HepG2 (cell line): ENCODE measurements around the gene STK36. TPM values are rescaled to one million over a fixed set of nuclear protein-coding genes. Genes with fewer than 3 reads are reported as not detected.

Source experiments
- ARHGAP35 ChIP-seq: sonication (generic); formaldehyde crosslinking; IDR thresholded peaks from 2 replicates; pipeline ENCODE4 v1.9.0; 2022; ENCODE audit warnings: mild to moderate bottlenecking, inconsistent platforms, moderate library complexity, missing genetic modification reagents, borderline replicate concordance
- DMTF1 ChIP-seq: sonication (generic); formaldehyde crosslinking; IDR thresholded peaks from 2 replicates; pipeline ENCODE4 v1.4.0; 2020; ENCODE audit warnings: mild to moderate bottlenecking, missing genetic modification reagents
- E2F2 ChIP-seq: sonication (generic); formaldehyde crosslinking; IDR thresholded peaks from 2 replicates; pipeline ENCODE4 v1.4.0; 2020; ENCODE audit warnings: missing genetic modification reagents, borderline replicate concordance
- ETV5 ChIP-seq: IDR thresholded peaks from 2 replicates; pipeline ENCODE4 v1.6.1; 2018; ENCODE audit warnings: missing biosample characterization, missing genetic modification reagents, inconsistent platforms, borderline replicate concordance
- GFI1 ChIP-seq: sonication (generic); formaldehyde crosslinking; IDR thresholded peaks from 2 replicates; pipeline ENCODE4 v1.5.0; 2020; ENCODE audit warnings: missing genetic modification reagents, mild to moderate bottlenecking, borderline replicate concordance
- IRF1 ChIP-seq: sonication (generic); formaldehyde crosslinking; IDR thresholded peaks from 2 replicates; pipeline ENCODE4 v1.4.0; 2020; ENCODE audit warnings: low read depth, mild to moderate bottlenecking, missing genetic modification reagents
- KDM1A ChIP-seq: IDR thresholded peaks from 2 replicates; pipeline ENCODE4 v1.6.1; 2016; ENCODE audit warnings: missing compliant biosample characterization
- MIER3 ChIP-seq: IDR thresholded peaks from 2 replicates; pipeline ENCODE4 v1.6.1; 2016; ENCODE audit warnings: missing compliant biosample characterization, borderline replicate concordance
- NCOA2 ChIP-seq: sonication (generic); formaldehyde crosslinking; IDR thresholded peaks from 2 replicates; pipeline ENCODE4 v1.8.0; 2022; ENCODE audit warnings: inconsistent platforms
- NRL ChIP-seq: sonication (generic); formaldehyde crosslinking; IDR thresholded peaks from 2 replicates; pipeline ENCODE4 v1.5.0; 2020; ENCODE audit warnings: missing genetic modification reagents, mild to moderate bottlenecking, moderate library complexity, borderline replicate concordance
- PHF21A ChIP-seq: sonication (generic); formaldehyde crosslinking; IDR thresholded peaks from 2 replicates; pipeline ENCODE4 v1.5.0; 2020; ENCODE audit warnings: mild to moderate bottlenecking, missing genetic modification reagents
- SIX4 ChIP-seq: sonication (generic); formaldehyde crosslinking; IDR thresholded peaks from 2 replicates; pipeline ENCODE4 v1.4.0; 2020; ENCODE audit warnings: missing genetic modification reagents
- SOX5 ChIP-seq: IDR thresholded peaks from 2 replicates; pipeline ENCODE4 v1.6.1; 2016; ENCODE audit warnings: borderline replicate concordance
- TEAD3 ChIP-seq: optimal IDR thresholded peaks from 2 replicates; pipeline ENCODE3; 2016; ENCODE audit warnings: borderline replicate concordance
- ZNF121 ChIP-seq: sonication (generic); formaldehyde crosslinking; IDR thresholded peaks from 2 replicates; pipeline ENCODE4 v1.5.0; 2020; ENCODE audit warnings: mild to moderate bottlenecking, missing genetic modification reagents
- ZNF337 ChIP-seq: sonication (generic); formaldehyde crosslinking; IDR thresholded peaks from 2 replicates; pipeline ENCODE4 v1.5.1; 2020; ENCODE audit warnings: missing genetic modification reagents, low read depth, mild to moderate bottlenecking, borderline replicate concordance
- ZNF441 ChIP-seq: sonication (generic); formaldehyde crosslinking; IDR thresholded peaks from 2 replicates; pipeline ENCODE4 v1.7.0; 2021; ENCODE audit warnings: missing genetic modification reagents, borderline replicate concordance
- ZNF574 ChIP-seq: sonication (generic); formaldehyde crosslinking; IDR thresholded peaks from 2 replicates; pipeline ENCODE4 v1.4.0; 2020; ENCODE audit warnings: missing genetic modification reagents
- ZNF660 ChIP-seq: sonication (generic); formaldehyde crosslinking; IDR thresholded peaks from 2 replicates; pipeline ENCODE4 v1.5.1; 2020; ENCODE audit warnings: mild to moderate bottlenecking, low read depth, missing genetic modification reagents, borderline replicate concordance
- ZNF850 ChIP-seq: sonication (generic); formaldehyde crosslinking; conservative IDR thresholded peaks from 2 replicates; pipeline ENCODE4 v1.9.0; 2021; ENCODE audit warnings: mild to moderate bottlenecking, missing genetic modification reagents
- ZNF878 ChIP-seq: sonication (generic); formaldehyde crosslinking; IDR thresholded peaks from 2 replicates; pipeline ENCODE4 v1.8.1; 2023; ENCODE audit warnings: mild to moderate bottlenecking, missing genetic modification reagents, moderate library complexity
- polyA plus RNA-seq, 8 experiments: library from polyadenylated mRNA; depleted of rRNA in 3 of 8; stranded (reverse) in 7 of 8; unstranded in 1 of 8; fragments of >200 nt; fragmentation: Illumina TruSeq in 4 of 8; extraction: Trizol in 4 of 8; gene quantifications; 2 replicates each; pipeline versions ENCODE4 v1.2.1 to v1.2.3, GENCODE V29; 2011 to 2016; ENCODE audit warnings: low read depth in 4 of 8, missing spikeins in 1 of 8, mixed read lengths in 1 of 8; ENCODE audit not compliant: insufficient read depth in 1 of 8
- total RNA-seq, 5 experiments: library from RNA; depleted of rRNA; stranded (reverse); fragments of >200 nt; fragmentation: Illumina TruSeq; extraction: Trizol; gene quantifications; 2 replicates each; pipeline ENCODE4 v1.2.3, GENCODE V29; 2016; ENCODE audit warnings: low read depth in 1 of 5
- TF ChIP-seq, protein P1 (sequence below): sonication (generic); formaldehyde crosslinking; IDR thresholded peaks from 2 replicates; pipeline ENCODE4 v1.8.1; 2023; ENCODE audit warnings: mild to moderate bottlenecking, missing genetic modification reagents

Gene STK36
- total and polyA plus RNA-seq, 2 of the 13 experiments (the other 11 are each of a cell fraction or from before 2014, with no cell fraction given), result 45.9 to 83.5 TPM

GRCh38 chr2:218748741-218749441, 77.0 kb downstream of the STK36 start (continued):
- TF ChIP-seq, protein P1, sequence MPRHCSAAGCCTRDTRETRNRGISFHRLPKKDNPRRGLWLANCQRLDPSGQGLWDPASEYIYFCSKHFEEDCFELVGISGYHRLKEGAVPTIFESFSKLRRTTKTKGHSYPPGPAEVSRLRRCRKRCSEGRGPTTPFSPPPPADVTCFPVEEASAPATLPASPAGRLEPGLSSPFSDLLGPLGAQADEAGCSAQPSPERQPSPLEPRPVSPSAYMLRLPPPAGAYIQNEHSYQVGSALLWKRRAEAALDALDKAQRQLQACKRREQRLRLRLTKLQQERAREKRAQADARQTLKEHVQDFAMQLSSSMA, result no peak
- TF ChIP-seq TEAD3 (CRISPR knock-in tag), result peak; percentile 57
- no peak for TF ChIP-seq ZNF850 (CRISPR knock-in tag)
- peak; percentile 81 for TF ChIP-seq KDM1A (CRISPR knock-in tag)
- TF ChIP-seq ZNF441 (CRISPR knock-in tag), result peak; percentile 54; the same call in 1 of the 2 replicates
- no peak for TF ChIP-seq E2F2
- TF ChIP-seq DMTF1 (CRISPR knock-in tag), result no peak
- no peak for TF ChIP-seq NRL (CRISPR knock-in tag)
- TF ChIP-seq ZNF660 (CRISPR knock-in tag), result no peak
- TF ChIP-seq MIER3 (CRISPR knock-in tag), result peak; percentile 76; the same call in 1 of the 2 replicates
- TF ChIP-seq ETV5 (CRISPR knock-in tag), result peak; percentile 28; the same call in 1 of the 2 replicates
- TF ChIP-seq ZNF337 (CRISPR knock-in tag), result no peak
- peak; percentile 68 for TF ChIP-seq GFI1 (CRISPR knock-in tag)
- peak; percentile 76 for TF ChIP-seq ZNF574 (CRISPR knock-in tag)
- TF ChIP-seq ZNF121 (CRISPR knock-in tag), result peak; percentile 56; the same call in 1 of the 2 replicates
- peak; percentile 85; the same call in 1 of the 2 replicates for TF ChIP-seq ZNF878 (CRISPR knock-in tag)
- peak; percentile 33; the same call in 1 of the 2 replicates for TF ChIP-seq SIX4 (CRISPR knock-in tag)
- peak; percentile 77 for TF ChIP-seq NCOA2
- peak; percentile 92 for TF ChIP-seq SOX5 (CRISPR knock-in tag)
- TF ChIP-seq IRF1 (CRISPR knock-in tag), result no peak
- TF ChIP-seq ARHGAP35 (CRISPR knock-in tag), result 0 out of 2 replicates have a peak, but pooled peaks have one; percentile 13
- peak; percentile 77; the same call in 1 of the 2 replicates for TF ChIP-seq PHF21A (CRISPR knock-in tag)
